ENCODE measurements around the gene ABAT. TPM values are rescaled to one million over a fixed set of nuclear protein-coding genes. Genes with fewer than 3 reads are reported as not detected.
A peak's percentile ranks its signal among the peaks of the same experiment; 100 is the strongest.

The ABAT gene
- total and polyA plus RNA-seq, 2 donors (not counting 1 experiment from before 2014, with no cell fraction given) = 6.2 to 14.3 TPM

DNA sequence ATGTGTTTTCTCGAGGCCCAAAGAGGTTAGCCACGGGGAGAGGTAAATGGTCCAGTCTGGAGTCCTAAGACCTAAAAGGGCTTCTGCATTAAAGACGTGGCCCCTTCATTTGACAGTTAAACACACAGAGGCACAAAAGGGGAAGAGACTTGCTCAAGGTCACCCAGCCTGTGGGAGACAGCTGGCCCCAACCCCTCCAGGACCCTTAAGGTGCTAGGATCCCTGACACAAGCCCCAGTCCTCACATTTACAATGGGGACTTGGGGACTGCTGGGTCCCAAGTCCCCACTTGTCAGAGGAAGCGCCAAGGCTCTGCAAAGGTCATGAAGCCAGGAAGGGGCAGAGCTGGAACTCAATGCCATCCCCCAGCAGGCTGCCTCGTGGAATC is 1.7 kb downstream of the ABAT start:
- Histone ChIP-seq H3K4me3 (ENCODE audit: control extremely low read depth in 1 of 5, extremely low read depth in 1 of 5, insufficient read depth in 1 of 5, low read depth in 2 of 5, low read length in 4 of 5) (no peak overlapping the region), H3K79me2 (ENCODE audit: control insufficient read depth, insufficient read depth, low read length) (peaks cover 57% of the 10 kb centered on the region), H2AFZ (ENCODE audit: insufficient read depth, low read depth, low read length, poor library complexity, severe bottlenecking) (no peak overlapping the region), H3K27me3 (replicated peaks in 1 of 4; ENCODE audit: control extremely low read depth in 1 of 4, control insufficient read depth in 3 of 4, insufficient read depth in 4 of 4, low read length in 3 of 4) (no peaks in the 10 kb centered on the region), H3K4me1 (ENCODE audit: control insufficient read depth in 2 of 2, insufficient read depth in 2 of 2, low read length in 2 of 2) (peaks cover 17 to 18% of the 10 kb centered on the region in 2 donors), H3K9me3 (ENCODE audit: control extremely low read depth in 1 of 3, control insufficient read depth in 2 of 3, insufficient read depth in 1 of 3, low read length in 2 of 3) (peaks cover 0 to 13% (median 6%) of the 10 kb centered on the region in 3 donors), H3K4me2 (replicated peaks; ENCODE audit: low read depth, low read length, poor library complexity, severe bottlenecking) (peak overlapping the region; percentile 99), H3K36me3 (replicated peaks in 1 of 2; ENCODE audit: control extremely low read depth in 1 of 2, control insufficient read depth in 1 of 2, extremely low read depth in 1 of 2, insufficient read depth in 2 of 2, low read length in 1 of 2) (peaks cover 0 to 3% of the 10 kb centered on the region in 2 experiments), H3K9ac (ENCODE audit: low read length) (no peak overlapping the region), H3K27ac (ENCODE audit: low read length in 2 of 2) (no peak overlapping the region), H4K20me1 (ENCODE audit: control insufficient read depth, insufficient read depth, low read length, poor library complexity, severe bottlenecking) (peaks cover 29% of the 10 kb centered on the region)
- ChIA-PET POLR2A (no interaction called here), CTCF (interaction anchor here (0.7 kb wide), 1 partner anchor 204 kb away, joined by 3 read pairs; no protein-coding TSS in a partner anchor)
- Mint-ChIP-seq H3K9me3 (ENCODE audit: insufficient read depth) (peaks cover 2% of the 10 kb centered on the region), H3K4me3 (peak overlapping the region; percentile 92), H3K27ac (no peak overlapping the region), H3K4me1 (peaks cover 36% of the 10 kb centered on the region), H3K27me3 (no peaks in the 10 kb centered on the region)
- DNase-seq (no peak), ATAC-seq (ENCODE audit: low read depth) (no peak)
- intact Hi-C loops (cut with micrococcal nuclease) = loop anchor here (10.0 kb wide), 1 partner anchor 459 kb away; no protein-coding TSS in a partner anchor
- 88% methylated on average over 5 of the region's 5 CpGs for WGBS (ENCODE audit: insufficient coverage)
- no peak for TF ChIP-seq EZH2 (IDR thresholded peaks at IDR 0.05; ENCODE audit: borderline replicate concordance, insufficient read depth, low read depth, low read length, poor library complexity, severe bottlenecking)
- TF ChIP-seq, protein P1, sequence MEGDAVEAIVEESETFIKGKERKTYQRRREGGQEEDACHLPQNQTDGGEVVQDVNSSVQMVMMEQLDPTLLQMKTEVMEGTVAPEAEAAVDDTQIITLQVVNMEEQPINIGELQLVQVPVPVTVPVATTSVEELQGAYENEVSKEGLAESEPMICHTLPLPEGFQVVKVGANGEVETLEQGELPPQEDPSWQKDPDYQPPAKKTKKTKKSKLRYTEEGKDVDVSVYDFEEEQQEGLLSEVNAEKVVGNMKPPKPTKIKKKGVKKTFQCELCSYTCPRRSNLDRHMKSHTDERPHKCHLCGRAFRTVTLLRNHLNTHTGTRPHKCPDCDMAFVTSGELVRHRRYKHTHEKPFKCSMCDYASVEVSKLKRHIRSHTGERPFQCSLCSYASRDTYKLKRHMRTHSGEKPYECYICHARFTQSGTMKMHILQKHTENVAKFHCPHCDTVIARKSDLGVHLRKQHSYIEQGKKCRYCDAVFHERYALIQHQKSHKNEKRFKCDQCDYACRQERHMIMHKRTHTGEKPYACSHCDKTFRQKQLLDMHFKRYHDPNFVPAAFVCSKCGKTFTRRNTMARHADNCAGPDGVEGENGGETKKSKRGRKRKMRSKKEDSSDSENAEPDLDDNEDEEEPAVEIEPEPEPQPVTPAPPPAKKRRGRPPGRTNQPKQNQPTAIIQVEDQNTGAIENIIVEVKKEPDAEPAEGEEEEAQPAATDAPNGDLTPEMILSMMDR (IDR thresholded peaks at IDR 0.05) = no peak

DNA sequence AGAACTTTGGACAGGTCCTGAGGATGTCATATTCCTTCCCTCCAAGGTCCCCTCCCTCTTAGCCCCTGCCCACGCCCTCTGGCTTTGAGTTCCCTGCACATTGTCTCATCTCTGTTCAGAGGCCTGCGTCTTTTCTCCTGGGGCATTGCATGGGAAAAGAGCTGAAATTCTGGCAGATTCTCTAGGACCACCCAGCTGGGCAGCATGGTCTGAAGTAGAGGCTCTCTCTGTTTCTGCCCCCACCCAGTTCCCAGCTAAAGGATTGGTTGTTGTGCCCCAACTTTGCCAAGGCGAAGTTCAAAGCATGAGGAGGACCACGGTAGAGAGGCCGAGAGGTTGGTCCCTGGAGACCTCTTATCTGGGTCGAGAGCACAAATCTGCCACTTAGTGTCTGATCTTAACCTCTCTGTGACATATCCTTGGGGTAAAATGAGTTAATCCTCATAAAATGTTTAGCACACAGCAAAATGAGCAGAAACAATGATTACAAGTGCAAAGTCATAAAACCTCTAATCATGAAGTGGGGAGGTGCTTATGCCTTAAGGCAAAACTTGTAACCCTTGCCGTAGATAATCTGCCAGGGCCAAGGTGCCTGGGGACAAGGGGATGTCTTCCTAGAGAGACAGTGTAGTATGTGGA is 2.4 kb downstream of the ABAT start:
- H3K9me3 Mint-ChIP-seq (ENCODE audit: insufficient read depth) = peaks cover 2% of the 10 kb centered on the region
- TF ChIP-seq EZH2 (IDR thresholded peaks at IDR 0.05; ENCODE audit: borderline replicate concordance, insufficient read depth, low read depth, low read length, poor library complexity, severe bottlenecking) = no peak
- TF ChIP-seq, protein P1 (IDR thresholded peaks at IDR 0.05) = no peak
- H3K4me3 Mint-ChIP-seq = no peak overlapping the region
- Histone ChIP-seq H3K4me3 (ENCODE audit: control extremely low read depth in 1 of 5, extremely low read depth in 1 of 5, insufficient read depth in 1 of 5, low read depth in 2 of 5, low read length in 4 of 5) (no peak overlapping the region), H2AFZ (ENCODE audit: insufficient read depth, low read depth, low read length, poor library complexity, severe bottlenecking) (no peak overlapping the region), H4K20me1 (ENCODE audit: control insufficient read depth, insufficient read depth, low read length, poor library complexity, severe bottlenecking) (peaks cover 29% of the 10 kb centered on the region), H3K4me1 (ENCODE audit: control insufficient read depth in 2 of 2, insufficient read depth in 2 of 2, low read length in 2 of 2) (peaks cover 17 to 18% of the 10 kb centered on the region in 2 donors), H3K4me2 (replicated peaks; ENCODE audit: low read depth, low read length, poor library complexity, severe bottlenecking) (no peak overlapping the region), H3K36me3 (replicated peaks in 1 of 2; ENCODE audit: control extremely low read depth in 1 of 2, control insufficient read depth in 1 of 2, extremely low read depth in 1 of 2, insufficient read depth in 2 of 2, low read length in 1 of 2) (peaks cover 0 to 3% of the 10 kb centered on the region in 2 experiments), H3K9me3 (ENCODE audit: control extremely low read depth in 1 of 3, control insufficient read depth in 2 of 3, insufficient read depth in 1 of 3, low read length in 2 of 3) (peaks cover 0 to 13% (median 6%) of the 10 kb centered on the region in 3 donors), H3K27ac (ENCODE audit: low read length in 2 of 2) (no peak overlapping the region), H3K27me3 (replicated peaks in 1 of 4; ENCODE audit: control extremely low read depth in 1 of 4, control insufficient read depth in 3 of 4, insufficient read depth in 4 of 4, low read length in 3 of 4) (no peaks in the 10 kb centered on the region), H3K9ac (ENCODE audit: low read length) (no peak overlapping the region), H3K79me2 (ENCODE audit: control insufficient read depth, insufficient read depth, low read length) (peaks cover 62% of the 10 kb centered on the region)
- H3K27me3 Mint-ChIP-seq = no peaks in the 10 kb centered on the region
- ATAC-seq (ENCODE audit: low read depth) = no peak
- H3K27ac Mint-ChIP-seq = no peak overlapping the region
- CTCF ChIA-PET = interaction anchor here (0.7 kb wide), 1 partner anchor 204 kb away, joined by 3 read pairs; no protein-coding TSS in a partner anchor
- 100% methylated on average over 3 of the region's 7 CpGs for WGBS (ENCODE audit: insufficient coverage)
- H3K4me1 Mint-ChIP-seq = peaks cover 38% of the 10 kb centered on the region
- DNase-seq = no peak
- intact Hi-C loops (cut with micrococcal nuclease) = loop anchor here (10.0 kb wide), 1 partner anchor 458 kb away; no protein-coding TSS in a partner anchor
- POLR2A ChIA-PET = no interaction called here

All from B cell (primary cell).